ENCODE measurements around the gene CALR.
"Not testable (repeated sequence)": the region's sequence is repeated elsewhere in the genome, so short reads cannot be mapped to it uniquely, and the experiment has no call there.

GRCh38 chr19:12915860-12916259 is 22.5 kb upstream of the CALR start:
- not testable (repeated sequence) for TF ChIP-seq CTCF (IDR thresholded peaks at IDR 0.05); TEAD4 (CRISPR knock-in tag; IDR thresholded peaks at IDR 0.05); CREM (CRISPR knock-in tag; IDR thresholded peaks at IDR 0.05); MXD4 (CRISPR knock-in tag; IDR thresholded peaks at IDR 0.05; ENCODE audit: borderline replicate concordance); CBFB (CRISPR knock-in tag; IDR thresholded peaks at IDR 0.05; ENCODE audit: low read depth)
